SK-N-MC (cell line): ENCODE results near the gene FBXL12.

Experiments used
- FOXP2 ChIP-seq: optimal IDR thresholded peaks from 2 replicates; pipeline ENCODE3; 2011; ENCODE audit warnings: mild to moderate bottlenecking, moderate library complexity; ENCODE audit not compliant: insufficient read depth; ENCODE audit errors: extremely low read length, control extremely low read depth
- POLR2AphosphoS5 ChIP-seq: IDR thresholded peaks from 2 replicates; pipeline ENCODE4 v1.6.1; 2012; ENCODE audit warnings: mild to moderate bottlenecking, low read depth, low read length, borderline replicate concordance

GRCh38 chr19:9839415-9839814, 20.5 kb upstream of the FBXL12 start:
- TF ChIP-seq POLR2AphosphoS5 (no peak), FOXP2 (no peak)
